Measurements from ENCODE around the gene PSMA4. TPM values are rescaled to one million over a fixed set of nuclear protein-coding genes. Genes with fewer than 3 reads are reported as not detected.
"Not testable (repeated sequence)": the region's sequence is repeated elsewhere in the genome, so short reads cannot be mapped to it uniquely, and the experiment has no call there.

PSMA4 gene
- total RNA-seq, 1 experiment from 2014 or later = 276 TPM

- BruUV-seq (replicated peaks) = no TSS peak
- CTCF ChIA-PET = interaction anchor here (1.4 kb wide), 1 partner anchor 32 kb away, joined by 4 read pairs; the partner anchor contains the start of gene PSMA4
- H3K4me1 ChIP-seq = 0 out of 2 replicates have a peak, but pooled peaks cover 4% of the 10 kb centered on the region
- Mint-ChIP-seq H3K27me3 (ENCODE audit: insufficient read depth, unreplicated experiment) (no peaks in the 10 kb centered on the region), H3K36me3 (ENCODE audit: insufficient read depth, unreplicated experiment) (peaks cover 15% of the 10 kb centered on the region), H3K9me3 (ENCODE audit: unreplicated experiment) (no peaks in the 10 kb centered on the region), H3K4me3 (ENCODE audit: unreplicated experiment) (peak overlapping the region; percentile 80), H3K27ac (ENCODE audit: unreplicated experiment) (peak overlapping the region; percentile 39), H3K4me1 (ENCODE audit: low read depth, unreplicated experiment) (peaks cover 7% of the 10 kb centered on the region)
- intact Hi-C loops (cut with micrococcal nuclease; ENCODE audit: unreplicated experiment) = no loop called here
- no peaks in the 10 kb centered on the region for H3K36me3 ChIP-seq (ENCODE audit: control insufficient read depth, insufficient read depth, low read length)
- peak overlapping the region; percentile 77 for H3K4me3 ChIP-seq (ENCODE audit: low read depth, low read length)
- no peaks in the 10 kb centered on the region for H3K9me3 ChIP-seq
- DNase-seq = peak in 1 of 2 experiments; percentile 6
- no peaks in the 10 kb centered on the region for H3K27me3 ChIP-seq (replicated peaks; ENCODE audit: control insufficient read depth, insufficient read depth, low read length)
- TF ChIP-seq CTCF (IDR thresholded peaks at IDR 0.05; ENCODE audit: insufficient read depth in 1 of 2, low read depth in 1 of 2, low read length in 1 of 2, severe bottlenecking in 1 of 2, unreplicated experiment in 1 of 2) = no peak
- POLR2A ChIA-PET = interaction anchor here (0.6 to 1.3 kb wide), 3 partner anchors 57 to 370 kb away, joined by 3 to 12 read pairs (median 5); partner anchors contain the start of genes CHRNA5 and IREB2
Observed at GRCh38 chr15:78508272-78508671, 32.0 kb upstream of the PSMA4 start.

GRCh38 chr15:78509726-78510312, 30.4 kb upstream of the PSMA4 start:
- H3K9me3 ChIP-seq = no peaks in the 10 kb centered on the region
- H3K27me3 ChIP-seq (replicated peaks; ENCODE audit: control insufficient read depth, insufficient read depth, low read length) = no peaks in the 10 kb centered on the region
- no TSS peak for BruUV-seq (replicated peaks)
- CTCF ChIA-PET = no interaction called here
- no peaks in the 10 kb centered on the region for H3K27me3 Mint-ChIP-seq (ENCODE audit: insufficient read depth, unreplicated experiment)
- H3K4me3 ChIP-seq (ENCODE audit: low read depth, low read length) = no peak overlapping the region
- no peak overlapping the region for H3K27ac Mint-ChIP-seq (ENCODE audit: unreplicated experiment)
- POLR2A ChIA-PET = no interaction called here
- peaks cover 15% of the 10 kb centered on the region for H3K36me3 Mint-ChIP-seq (ENCODE audit: insufficient read depth, unreplicated experiment)
- no peak for TF ChIP-seq CTCF (IDR thresholded peaks at IDR 0.05; ENCODE audit: insufficient read depth in 1 of 2, low read depth in 1 of 2, low read length in 1 of 2, severe bottlenecking in 1 of 2, unreplicated experiment in 1 of 2)
- 0 out of 2 replicates have a peak, but pooled peaks cover 4% of the 10 kb centered on the region for H3K4me1 ChIP-seq
- intact Hi-C loops (cut with micrococcal nuclease; ENCODE audit: unreplicated experiment) = no loop called here
- H3K9me3 Mint-ChIP-seq (ENCODE audit: unreplicated experiment) = no peaks in the 10 kb centered on the region
- H3K4me3 Mint-ChIP-seq (ENCODE audit: unreplicated experiment) = no peak overlapping the region
- DNase-seq = no peak
- no peaks in the 10 kb centered on the region for H3K36me3 ChIP-seq (ENCODE audit: control insufficient read depth, insufficient read depth, low read length)
- H3K4me1 Mint-ChIP-seq (ENCODE audit: low read depth, unreplicated experiment) = peaks cover 7% of the 10 kb centered on the region

GRCh38 chr15:78520035-78520434, 20.2 kb upstream of the PSMA4 start:
- DNase-seq; H3K4me1 ChIP-seq; BruUV-seq (replicated peaks); CTCF ChIA-PET; H3K36me3 ChIP-seq (ENCODE audit: control insufficient read depth, insufficient read depth, low read length); POLR2A ChIA-PET; H3K4me1 Mint-ChIP-seq (ENCODE audit: low read depth, unreplicated experiment); H3K27me3 ChIP-seq (replicated peaks; ENCODE audit: control insufficient read depth, insufficient read depth, low read length); H3K27ac Mint-ChIP-seq (ENCODE audit: unreplicated experiment); intact Hi-C loops (cut with micrococcal nuclease; ENCODE audit: unreplicated experiment); H3K27me3 Mint-ChIP-seq (ENCODE audit: insufficient read depth, unreplicated experiment); H3K4me3 ChIP-seq (ENCODE audit: low read depth, low read length); H3K9me3 ChIP-seq; H3K36me3 Mint-ChIP-seq (ENCODE audit: insufficient read depth, unreplicated experiment); H3K4me3 Mint-ChIP-seq (ENCODE audit: unreplicated experiment): not testable (repeated sequence)
- peaks cover 14% of the 10 kb centered on the region for H3K9me3 Mint-ChIP-seq (ENCODE audit: unreplicated experiment)
